Ecto neural progenitor cell (in vitro differentiated cells): ENCODE results near the gene SPRTN.
A peak's percentile ranks its signal among the peaks of the same experiment; 100 is the strongest.

Source experiments
- DNase-seq: peaks from one replicate; pipeline ENCODE4 v3.0.0-alpha.2; 2018; ENCODE audit warnings: low spot score

SPRTN gene, protein sequence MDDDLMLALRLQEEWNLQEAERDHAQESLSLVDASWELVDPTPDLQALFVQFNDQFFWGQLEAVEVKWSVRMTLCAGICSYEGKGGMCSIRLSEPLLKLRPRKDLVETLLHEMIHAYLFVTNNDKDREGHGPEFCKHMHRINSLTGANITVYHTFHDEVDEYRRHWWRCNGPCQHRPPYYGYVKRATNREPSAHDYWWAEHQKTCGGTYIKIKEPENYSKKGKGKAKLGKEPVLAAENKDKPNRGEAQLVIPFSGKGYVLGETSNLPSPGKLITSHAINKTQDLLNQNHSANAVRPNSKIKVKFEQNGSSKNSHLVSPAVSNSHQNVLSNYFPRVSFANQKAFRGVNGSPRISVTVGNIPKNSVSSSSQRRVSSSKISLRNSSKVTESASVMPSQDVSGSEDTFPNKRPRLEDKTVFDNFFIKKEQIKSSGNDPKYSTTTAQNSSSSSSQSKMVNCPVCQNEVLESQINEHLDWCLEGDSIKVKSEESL

DNA sequence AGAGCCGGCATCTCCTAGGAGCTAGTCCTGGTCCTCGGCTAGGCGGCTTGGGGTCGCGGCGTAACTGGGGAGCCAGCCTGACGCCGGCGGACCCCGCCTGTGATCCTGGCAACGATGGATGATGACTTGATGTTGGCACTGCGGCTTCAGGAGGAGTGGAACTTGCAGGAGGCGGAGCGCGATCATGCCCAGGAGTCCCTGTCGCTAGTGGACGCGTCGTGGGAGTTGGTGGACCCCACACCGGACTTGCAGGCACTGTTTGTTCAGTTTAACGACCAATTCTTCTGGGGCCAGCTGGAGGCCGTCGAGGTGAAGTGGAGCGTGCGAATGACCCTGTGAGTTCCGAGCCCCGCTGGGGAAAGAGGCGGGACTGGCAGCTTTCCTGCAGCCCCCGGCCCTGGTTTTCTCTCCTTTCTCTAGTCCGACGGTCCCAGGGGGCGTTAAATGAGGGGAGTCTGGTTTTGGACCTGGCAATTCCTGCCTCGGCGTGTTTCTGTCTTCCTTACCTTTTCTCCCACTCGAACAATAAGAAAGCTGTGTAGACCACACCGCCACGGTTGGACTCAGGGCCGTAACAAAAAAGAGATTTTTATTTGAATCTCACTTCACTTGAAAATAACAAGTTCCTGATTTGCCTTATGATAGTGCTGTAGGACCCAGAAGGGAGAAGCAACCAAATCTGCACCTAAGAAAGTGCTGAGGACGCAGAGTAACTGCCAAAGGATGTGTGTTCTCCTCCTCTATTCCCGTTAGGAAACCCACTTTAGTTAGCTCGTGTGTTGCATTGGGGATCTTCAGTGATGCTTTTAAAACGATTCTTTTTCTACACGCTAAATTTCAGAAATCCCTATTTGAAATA lies at the start of gene SPRTN:
SPRTN (plus strand) TSS at position 24 of the 859 bp plus-strand sequence; CDS start at position 115, 91 bp downstream.
- DNase-seq = no peak

DNA sequence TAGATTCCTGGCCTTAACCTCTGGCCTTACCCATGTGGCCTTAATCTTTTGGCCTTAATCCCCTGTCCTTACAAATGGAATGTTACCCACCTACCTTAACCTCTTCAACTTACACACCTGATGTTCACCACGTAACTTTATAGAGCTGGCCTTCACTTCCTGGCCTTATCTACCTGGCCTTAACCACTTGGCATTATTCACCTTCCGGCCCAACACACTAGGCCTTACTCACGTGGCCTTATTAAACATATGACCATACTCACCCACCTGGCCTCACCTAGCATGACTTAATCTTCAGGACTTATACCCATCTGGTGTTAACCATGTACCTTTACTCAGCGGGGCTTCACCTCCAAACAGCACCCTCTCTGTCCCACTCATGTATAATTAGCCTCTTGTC lies 42.2 kb upstream of the SPRTN start:
- no peak for DNase-seq

DNA sequence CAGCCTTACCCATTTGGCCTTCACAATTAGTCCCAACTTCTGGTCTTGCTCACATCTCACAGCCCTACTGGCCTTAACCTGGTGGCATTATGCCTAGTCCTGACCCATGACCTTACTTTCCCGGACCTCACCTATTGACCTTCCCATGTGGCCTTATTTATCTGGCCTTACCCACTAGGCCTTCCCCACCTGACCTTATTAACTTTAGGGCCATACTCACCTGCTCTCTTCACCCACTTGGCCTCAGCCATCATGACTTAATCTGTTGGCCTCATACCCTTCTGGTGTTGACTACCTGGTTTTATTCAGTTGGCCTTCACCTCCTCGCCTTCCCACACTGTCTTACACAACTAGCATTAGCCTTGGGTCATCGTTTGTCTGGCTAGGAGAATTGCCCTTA lies 36.1 kb upstream of the SPRTN start:
- DNase-seq = no peak

DNA sequence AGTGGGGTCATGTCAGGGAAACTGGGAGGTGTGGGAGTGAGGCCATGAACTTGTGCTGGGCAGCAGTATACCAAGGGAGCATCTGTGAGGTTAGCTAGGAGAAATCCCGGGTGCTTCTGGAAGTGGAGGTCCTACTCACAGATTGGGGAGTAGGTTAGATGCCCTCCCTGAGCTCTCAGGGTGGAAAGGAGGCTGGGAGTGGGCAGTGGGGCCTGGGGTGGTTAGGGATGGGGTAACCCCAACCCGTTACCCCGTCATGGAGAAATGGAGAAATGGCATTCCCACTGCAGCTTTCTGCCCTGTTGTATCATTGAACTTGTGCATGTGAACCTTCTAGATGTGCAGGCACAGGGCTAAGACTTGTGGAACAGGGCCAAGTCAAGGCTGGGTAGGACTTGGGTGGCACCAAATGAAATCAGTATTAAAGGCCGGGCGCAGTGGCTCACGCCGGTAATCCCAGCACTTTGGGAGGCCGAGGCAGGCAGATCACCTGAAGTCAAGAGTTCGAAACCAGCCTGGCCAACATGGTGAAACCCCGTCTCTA lies 27.6 kb upstream of the SPRTN start:
- peak; percentile 24 for DNase-seq

DNA sequence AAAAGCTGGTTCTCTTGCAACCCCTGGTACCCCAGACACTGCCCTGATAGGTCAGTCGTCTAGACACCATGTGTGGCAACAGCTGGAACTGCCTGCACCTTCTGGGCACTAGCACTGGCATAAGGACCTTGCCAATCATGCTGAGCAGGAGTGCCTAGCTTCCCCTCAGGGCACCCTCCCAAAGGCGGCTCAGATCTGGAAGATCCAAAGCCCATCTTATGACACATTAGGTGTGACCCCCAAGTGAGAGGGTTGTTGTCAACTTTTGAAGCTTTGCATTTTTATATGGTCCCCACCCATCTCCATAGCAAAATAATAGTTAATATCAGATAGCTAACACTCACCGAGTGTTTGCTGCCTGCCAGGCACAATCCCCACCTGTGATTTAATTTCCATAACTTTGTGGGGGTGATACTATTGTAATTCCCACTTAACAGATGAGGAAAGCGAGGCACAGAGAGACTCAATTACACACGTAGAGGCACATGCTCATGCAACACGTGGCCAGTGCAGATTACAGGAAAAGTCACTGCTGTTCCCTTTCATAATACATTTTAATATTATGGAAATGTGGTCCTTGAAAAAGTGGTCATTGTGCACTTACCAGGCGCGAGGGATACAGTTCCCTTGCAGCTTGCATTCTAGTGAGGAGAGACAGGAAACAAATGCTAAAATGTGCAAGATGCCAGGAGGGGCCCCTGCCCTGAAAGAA lies 26.2 kb upstream of the SPRTN start:
- peak; percentile 15 for DNase-seq

DNA sequence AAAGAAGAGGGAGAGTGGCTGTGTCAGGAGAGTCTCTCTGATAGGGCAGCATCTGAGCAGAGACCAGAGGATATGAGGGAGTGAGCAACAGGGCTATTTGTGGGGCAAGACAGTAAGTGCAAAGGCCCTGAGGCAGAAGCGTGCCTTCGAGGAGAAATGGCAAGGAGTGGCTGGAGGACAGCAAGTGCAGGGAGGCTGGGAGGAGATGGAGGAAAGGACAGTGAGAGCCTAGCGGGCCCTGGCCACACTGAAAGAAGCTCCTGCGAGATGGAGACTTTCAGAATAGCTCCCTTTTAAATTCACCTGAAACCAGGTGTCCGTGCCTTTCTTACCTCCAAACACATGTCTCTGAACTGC lies 25.7 kb upstream of the SPRTN start:
- peak; percentile 17 for DNase-seq

DNA sequence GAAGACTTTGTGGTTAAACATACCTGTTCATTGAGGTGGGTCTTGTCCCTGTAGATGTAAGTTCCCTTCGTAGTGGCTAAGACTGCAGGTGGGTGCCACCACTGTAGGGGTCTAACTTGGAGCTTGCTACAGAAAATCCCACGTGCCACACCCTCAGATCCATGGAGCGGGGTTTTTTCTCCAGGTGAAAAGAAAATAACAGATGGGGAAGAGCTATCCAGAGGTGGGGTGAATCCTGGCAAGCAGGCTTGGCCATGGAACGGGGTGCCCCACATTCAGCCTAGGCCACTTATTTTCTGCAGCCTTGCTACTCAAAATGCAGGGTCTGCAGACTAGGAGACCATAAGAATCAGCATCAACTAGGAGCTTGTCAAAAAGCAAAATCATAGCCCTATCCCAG lies 24.4 kb upstream of the SPRTN start:
- DNase-seq = peak; percentile 12

DNA sequence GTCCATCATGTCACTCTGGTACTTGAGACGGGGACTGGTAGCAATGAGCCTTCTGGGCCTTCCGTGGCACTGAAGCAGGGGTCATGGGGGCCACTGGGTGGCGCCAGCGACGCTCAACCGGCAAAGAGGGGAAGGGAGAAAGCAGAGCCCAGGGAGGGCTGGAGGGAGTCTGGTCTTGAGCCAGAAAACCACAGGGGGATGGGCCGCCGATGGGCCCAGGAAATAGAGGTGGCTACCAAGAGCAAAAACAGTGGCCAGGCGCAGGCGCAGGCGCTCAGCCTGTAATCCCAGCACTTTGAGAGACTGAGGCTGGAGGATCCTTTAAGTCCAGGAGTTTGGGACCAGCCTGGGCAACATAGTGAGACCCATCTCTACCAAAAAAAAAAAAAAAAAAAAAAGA lies 22.2 kb upstream of the SPRTN start:
- DNase-seq = peak; percentile 58

DNA sequence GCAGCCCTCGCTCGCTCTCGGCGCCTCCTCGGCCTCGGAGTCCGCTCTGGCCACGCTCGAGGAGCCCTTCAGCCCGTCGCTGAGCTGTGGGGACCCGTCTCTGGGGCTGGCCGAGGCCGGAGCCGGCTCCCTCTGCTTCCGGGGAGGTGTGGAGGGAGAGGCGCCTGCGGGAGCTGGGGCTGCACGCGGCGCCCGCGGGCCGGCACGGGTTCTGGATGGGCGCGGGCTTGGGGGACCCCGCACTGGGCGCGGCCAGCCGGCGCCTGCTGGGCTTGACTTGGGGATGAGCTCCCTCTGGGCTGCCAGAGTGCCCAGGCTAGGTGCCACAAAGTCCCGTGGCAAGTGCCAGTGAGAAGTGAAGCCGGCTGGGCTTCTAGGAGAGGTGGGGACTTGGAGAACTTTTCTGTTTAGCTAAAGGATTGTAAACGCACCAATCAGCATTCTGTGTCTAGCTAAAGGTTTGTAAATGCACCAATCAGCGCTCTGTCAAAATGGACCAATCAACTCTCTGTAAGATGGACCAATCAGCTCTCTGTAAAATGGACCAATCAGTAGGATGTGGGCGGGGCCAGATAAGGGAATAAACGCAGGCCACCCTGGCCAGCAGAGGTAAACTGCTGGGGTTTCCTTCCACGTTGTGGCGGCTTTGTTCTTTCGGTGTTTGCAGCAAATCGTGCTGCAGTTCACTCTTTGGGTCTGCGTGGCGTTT lies 20.6 kb upstream of the SPRTN start:
- DNase-seq = peak; percentile 37

DNA sequence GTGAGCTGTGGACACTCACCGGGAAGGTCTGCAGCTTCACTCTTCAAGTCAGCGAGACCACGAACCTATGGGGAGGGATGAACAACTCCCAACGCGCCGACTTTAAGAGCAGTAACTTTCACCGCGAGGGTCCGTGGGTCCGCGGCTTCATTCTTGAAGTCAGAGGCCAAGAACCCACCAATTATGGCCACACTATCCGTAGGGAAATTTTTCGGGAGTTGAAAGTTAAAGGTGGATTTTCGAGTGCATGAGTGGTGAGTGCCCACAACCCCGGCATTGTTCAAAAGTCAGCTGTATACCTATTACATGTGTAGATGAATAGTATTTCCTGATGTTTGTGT lies 20.1 kb upstream of the SPRTN start:
- DNase-seq = peak; percentile 36

DNA sequence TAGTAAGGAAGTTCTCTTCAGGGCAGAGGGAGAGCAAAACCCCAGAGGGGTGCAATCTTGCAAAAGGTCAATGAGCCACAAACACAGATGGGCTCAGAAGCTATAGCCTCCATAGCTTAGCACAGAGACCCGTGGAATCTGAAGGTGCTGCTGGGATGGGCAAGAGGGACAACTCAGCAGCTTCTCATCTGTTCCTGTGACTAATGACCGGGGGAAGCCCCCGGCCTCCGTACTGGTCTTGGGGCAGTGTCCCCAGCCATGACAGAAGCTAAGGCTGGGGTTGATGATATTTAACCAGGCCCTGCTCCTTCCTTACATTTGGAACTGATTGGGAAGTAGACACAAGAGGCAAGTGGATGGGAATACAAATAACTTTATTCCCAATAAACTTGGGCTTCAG lies 19.5 kb upstream of the SPRTN start:
- DNase-seq = peak; percentile 10

DNA sequence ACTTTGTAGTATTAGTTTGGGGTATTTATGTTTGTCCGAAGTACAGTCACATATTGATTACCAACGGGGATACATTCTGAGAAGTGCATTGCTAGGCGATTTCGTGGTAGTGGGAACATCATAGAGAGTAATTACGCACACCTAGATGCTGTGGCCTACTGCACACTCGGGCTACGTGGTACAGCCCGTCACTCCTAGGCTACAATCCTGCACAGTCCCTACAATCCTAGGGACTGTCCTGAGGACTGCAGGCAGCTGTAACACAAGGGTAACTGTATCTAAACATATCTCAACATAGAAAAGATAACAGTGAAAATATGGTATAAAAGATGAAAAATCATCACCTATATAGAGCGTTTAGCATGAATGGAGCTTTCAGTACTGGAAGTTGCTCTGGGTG lies 19.0 kb upstream of the SPRTN start:
- peak; percentile 1 for DNase-seq

DNA sequence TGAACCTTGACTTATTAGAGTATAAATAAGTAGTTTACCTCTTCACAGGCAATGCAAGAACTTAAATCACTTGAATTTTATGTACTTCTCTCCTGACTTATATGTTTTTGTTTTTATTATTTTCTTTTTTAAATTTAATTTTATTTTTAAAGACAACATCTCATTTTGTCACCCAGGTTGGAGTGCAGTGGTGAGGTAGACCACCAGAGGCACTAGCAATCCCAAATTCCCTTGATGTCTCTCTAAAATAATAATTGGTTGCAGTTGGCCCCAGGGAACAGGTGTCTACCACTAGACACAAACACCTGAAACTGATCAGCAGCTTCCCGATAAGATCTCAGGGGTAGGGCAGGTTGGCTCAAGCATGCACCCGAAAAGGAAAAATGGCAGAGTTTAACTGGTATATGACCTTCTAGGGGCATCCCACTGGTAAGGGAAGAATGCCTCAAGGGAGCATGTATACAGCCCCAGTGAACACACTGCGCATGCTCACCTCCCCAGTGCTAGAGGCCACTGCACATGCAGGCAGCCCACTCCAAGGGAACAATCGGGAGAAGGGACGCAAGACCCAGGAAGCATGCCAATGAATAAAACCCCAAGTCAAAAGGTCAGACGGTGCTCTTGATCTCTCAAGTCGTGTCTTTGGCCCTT lies 15.1 kb upstream of the SPRTN start:
- peak; percentile 21 for DNase-seq

DNA sequence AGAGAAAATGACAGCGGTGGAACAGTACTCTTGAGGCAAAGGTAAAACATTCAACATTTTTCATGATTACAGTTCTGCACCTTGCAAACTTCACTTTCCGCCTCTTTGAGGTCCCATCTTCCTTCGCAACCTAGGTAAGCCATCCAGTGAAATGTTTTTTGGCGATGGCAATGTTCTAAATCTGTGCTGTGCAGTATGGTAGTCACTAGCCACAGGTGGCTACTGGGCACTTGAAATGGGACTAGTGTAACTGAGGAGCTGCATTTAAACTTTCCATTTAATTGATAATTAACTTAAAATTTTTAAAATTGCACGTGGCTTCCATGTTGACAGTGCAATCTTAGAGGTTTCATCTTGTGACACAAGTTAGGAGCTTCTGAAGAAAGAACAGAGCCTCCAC lies 13.4 kb upstream of the SPRTN start:
- no peak for DNase-seq

DNA sequence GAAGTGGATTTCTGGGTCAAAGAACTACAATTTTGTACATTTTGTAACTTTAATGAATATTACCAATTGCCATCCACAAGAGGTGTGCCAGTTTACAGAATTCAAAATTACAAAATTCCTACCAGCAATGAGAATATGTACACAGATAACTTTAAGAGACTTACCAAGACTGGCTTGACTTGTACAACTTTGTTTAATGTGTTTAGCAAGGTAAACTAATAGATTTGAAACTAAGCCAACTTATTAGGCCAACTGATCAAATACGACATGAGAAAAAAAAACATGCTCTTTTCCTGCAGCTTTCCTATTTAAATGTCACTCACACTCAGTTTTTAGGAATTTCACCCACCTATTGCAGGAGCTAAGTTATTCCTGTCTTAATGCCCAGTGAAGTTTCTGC lies 11.8 kb upstream of the SPRTN start:
- no peak for DNase-seq

DNA sequence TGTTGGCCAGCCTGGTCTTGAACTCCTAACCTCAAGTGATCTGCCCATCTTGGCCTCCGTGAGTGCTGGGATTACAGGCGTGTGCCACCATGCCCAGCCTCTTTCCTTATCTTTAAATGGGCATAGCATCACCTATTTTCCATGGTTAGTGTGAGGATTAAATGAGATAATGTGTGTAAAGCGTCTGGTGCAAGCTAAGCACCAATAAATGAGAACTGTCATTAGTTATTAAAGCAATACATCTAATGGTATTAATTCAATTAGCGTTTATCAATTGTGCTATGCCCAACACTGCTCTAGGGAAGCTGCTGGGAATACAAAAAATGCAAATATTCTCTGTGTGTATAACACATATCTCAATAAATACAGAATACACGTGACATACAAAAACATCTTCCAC lies 10.5 kb upstream of the SPRTN start:
- DNase-seq = no peak

DNA sequence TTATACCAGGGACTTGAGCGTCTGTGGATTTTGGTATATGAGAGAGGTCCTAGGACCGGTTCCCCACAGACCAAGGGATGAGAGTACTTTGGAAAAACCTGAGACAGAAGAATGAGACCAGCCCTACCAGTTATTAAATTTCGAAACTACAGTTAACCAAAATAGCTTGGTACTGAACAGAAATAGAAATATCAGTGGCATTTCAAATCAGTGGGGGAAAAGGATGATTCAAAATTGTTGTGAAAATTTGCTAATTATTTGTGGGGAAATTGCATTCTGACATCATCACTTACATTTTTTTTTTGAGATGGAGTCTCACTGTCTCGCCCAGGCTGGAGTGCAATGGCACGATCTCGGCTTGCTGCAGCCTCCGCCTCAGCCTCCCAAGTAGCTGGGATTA lies 8.6 kb upstream of the SPRTN start:
- no peak for DNase-seq

DNA sequence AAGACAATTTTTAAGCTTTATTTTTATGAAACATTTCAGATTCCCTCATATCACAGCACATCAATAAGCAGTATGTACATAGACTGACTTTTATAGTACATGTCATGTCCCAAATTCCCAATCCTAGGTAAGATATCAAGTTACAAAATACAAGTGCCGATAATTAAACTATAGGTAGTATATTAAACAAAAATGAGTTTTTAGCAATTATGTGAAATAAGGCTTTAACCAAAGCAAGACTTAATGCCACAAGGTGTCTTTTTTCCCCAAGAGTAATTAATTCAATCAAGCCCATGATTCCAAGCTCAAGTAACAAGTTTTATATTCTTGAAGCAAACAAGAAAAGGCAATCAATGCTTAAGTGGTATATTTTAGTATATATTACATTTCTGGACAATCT lies 5.3 kb upstream of the SPRTN start:
- DNase-seq = no peak

DNA sequence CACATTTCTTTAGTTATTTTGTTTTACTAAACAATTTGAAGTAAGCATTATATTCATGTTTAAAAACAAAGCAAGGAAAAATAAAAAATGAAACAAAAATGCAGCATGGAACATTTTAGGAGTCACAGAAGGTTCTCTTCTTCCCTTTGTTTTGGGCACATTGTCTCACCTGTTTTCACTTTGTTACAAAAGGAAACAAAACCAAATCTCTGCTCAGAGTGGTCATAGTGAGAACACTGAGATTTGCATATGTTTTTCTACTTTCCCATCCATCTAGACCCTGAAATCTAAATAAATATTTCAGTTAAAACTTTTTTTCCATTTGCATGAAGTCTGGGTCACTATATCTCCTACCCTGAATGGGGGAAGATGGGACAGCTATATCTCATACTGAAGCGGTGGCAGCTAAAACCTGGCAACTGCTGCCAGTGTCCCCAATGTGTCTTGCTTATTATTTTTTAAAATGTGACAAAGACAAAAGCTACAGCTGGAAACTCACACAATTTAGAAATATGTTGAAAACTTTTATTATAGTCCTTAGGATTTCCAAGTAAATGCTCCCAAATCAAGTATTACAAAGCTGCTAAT lies 3.9 kb upstream of the SPRTN start:
- DNase-seq = no peak

DNA sequence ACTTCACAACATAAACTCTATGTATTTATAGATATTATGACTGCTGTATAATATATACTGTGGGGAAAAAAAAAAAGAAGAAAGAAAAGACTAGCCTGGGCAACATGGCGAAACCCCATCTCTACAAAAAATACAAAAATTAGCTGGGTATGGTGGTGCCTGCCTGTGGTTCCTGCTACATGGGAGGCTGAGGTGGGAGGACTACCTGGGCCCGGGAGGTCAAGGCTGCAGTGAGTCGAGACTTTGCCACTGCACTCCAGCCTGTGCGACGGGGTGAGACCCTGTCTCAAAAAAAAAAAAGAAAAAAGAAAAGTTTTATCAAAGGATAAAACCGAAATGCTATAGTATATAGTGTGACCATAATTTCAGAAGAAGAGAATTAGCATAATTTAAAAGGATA lies 3.1 kb upstream of the SPRTN start:
- DNase-seq = no peak
